A549 (cell line): ENCODE results near the gene STX16. TPM values are rescaled to one million over a fixed set of nuclear protein-coding genes. Genes with fewer than 3 reads are reported as not detected.

Experiments
- ATAC-seq, 2 experiments: fragments of 200-7000 bp in 1 of 2; fragments of >200 bp in 1 of 2; cut with Nextera tagmentation in 1 of 2; cut with Tn5 transposase in 1 of 2; 3 replicates each; pipeline versions ENCODE4 v1.8.0 to v1.9.1; 2018 to 2020; ENCODE audit warnings: mild to moderate bottlenecking in 1 of 2, moderate library complexity in 1 of 2
- CTCF ChIA-PET: fragments of 300-600 bp; sonication (Branson Sonifier 250); formaldehyde crosslinking; extraction: SDS; loops from one replicate; lab custom pipeline; 2021; ENCODE audit warnings: antibody characterized with exemption, inconsistent platforms; lab: Yijun Ruan, JAX
- POLR2A ChIA-PET: fragments of 350-600 bp; formaldehyde crosslinking; extraction: SDS; loops from one replicate; lab custom pipeline; 2021; ENCODE audit warnings: antibody characterized with exemption, inconsistent platforms; lab: Yijun Ruan, JAX
- DNase-seq, 2 experiments: peaks; one replicate each; pipeline versions ENCODE4 v3.0.0 to v3.0.0-alpha.2; 2011 to 2016; ENCODE audit warnings: low read depth in 1 of 2, low spot score in 1 of 2
- FAIRE-seq: peaks from 2 replicates; lab custom pipeline; 2011; peaks lifted over from hg19 to GRCh38; lab: Jason Lieb, UNC
- H3K27ac ChIP-seq, 2 experiments: fragments of >200 bp; sonication (Bioruptor Twin); formaldehyde crosslinking; 3 replicates each; pipeline ENCODE4 v1.5.1; 2016 to 2017
- H3K4me1 ChIP-seq: fragments of >200 bp; sonication (Bioruptor Twin); formaldehyde crosslinking; 3 replicates; pipeline ENCODE4 v1.6.1; 2016
- H3K4me2 ChIP-seq: fragments of >200 bp; sonication (Bioruptor Twin); formaldehyde crosslinking; 3 replicates; pipeline ENCODE4 v1.6.1; 2016
- H3K4me3 ChIP-seq: fragments of >200 bp; sonication (Bioruptor Twin); formaldehyde crosslinking; 3 replicates; pipeline ENCODE4 v1.5.1; 2016
- H3K9me3 ChIP-seq: fragments of >200 bp; sonication (Bioruptor Twin); formaldehyde crosslinking; 3 replicates; pipeline ENCODE4 v1.6.1; 2016
- ATOH8 ChIP-seq: fragments of 250-450 bp; sonication (Bioruptor Pico); IDR thresholded peaks from 2 replicates; pipeline ENCODE4 v1.5.0; 2020; ENCODE audit warnings: low read depth, mild to moderate bottlenecking, moderate library complexity
- EHF ChIP-seq: fragments of 250-450 bp; sonication (Bioruptor Pico); IDR thresholded peaks from 2 replicates; pipeline ENCODE4 v1.5.0; 2020; ENCODE audit warnings: mild to moderate bottlenecking
- EHMT2 ChIP-seq: fragments of 200-600 bp; sonication (generic); IDR thresholded peaks from 2 replicates; pipeline ENCODE4 v1.6.1; 2016; ENCODE audit warnings: antibody characterized with exemption, low read depth, mild to moderate bottlenecking, moderate library complexity
- ELK1 ChIP-seq: fragments of 150-350 bp; IDR thresholded peaks from 2 replicates; pipeline ENCODE4 v1.6.1; 2014; ENCODE audit warnings: low read depth, mild to moderate bottlenecking, low read length
- EP300 ChIP-seq, 2 experiments: fragments of >200 bp; sonication (Bioruptor Twin); formaldehyde crosslinking; IDR thresholded peaks; 2 replicates in 1 of 2; 3 replicates in 1 of 2; pipeline ENCODE4 v1.6.1; 2016 to 2017
- FOSB ChIP-seq: fragments of 250-450 bp; sonication (Bioruptor Pico); IDR thresholded peaks from 2 replicates; pipeline ENCODE4 v1.5.0; 2020; ENCODE audit warnings: mild to moderate bottlenecking, moderate library complexity
- FOXS1 ChIP-seq: fragments of 250-450 bp; sonication (Bioruptor Pico); IDR thresholded peaks from 2 replicates; pipeline ENCODE4 v1.5.0; 2020; ENCODE audit warnings: mild to moderate bottlenecking, moderate library complexity
- GATA3 ChIP-seq: IDR thresholded peaks from 2 replicates; pipeline ENCODE4 v1.6.1; 2012; ENCODE audit warnings: borderline replicate concordance
- HEYL ChIP-seq: fragments of 250-450 bp; sonication (Bioruptor Pico); IDR thresholded peaks from 2 replicates; pipeline ENCODE4 v1.8.0; 2021; ENCODE audit warnings: mild to moderate bottlenecking, moderate library complexity
- HOXA7 ChIP-seq: fragments of 250-450 bp; sonication (Bioruptor Pico); IDR thresholded peaks from 2 replicates; pipeline ENCODE4 v1.5.0; 2020; ENCODE audit warnings: mild to moderate bottlenecking, moderate library complexity
- HOXB5 ChIP-seq: fragments of 250-450 bp; sonication (Bioruptor Pico); IDR thresholded peaks from 2 replicates; pipeline ENCODE4 v1.5.0; 2020; ENCODE audit warnings: mild to moderate bottlenecking, moderate library complexity
- KDM5A ChIP-seq: fragments of 200-600 bp; sonication (generic); IDR thresholded peaks from 2 replicates; pipeline ENCODE4 v1.6.1; 2016; ENCODE audit warnings: antibody characterized with exemption, mild to moderate bottlenecking
- MAFK ChIP-seq: fragments of 450-650 bp; IDR thresholded peaks from 2 replicates; pipeline ENCODE4 v1.6.1; 2014; ENCODE audit not compliant: partially characterized antibody
- MAX ChIP-seq: IDR thresholded peaks from 2 replicates; pipeline ENCODE4 v1.6.1; 2012
- MYC ChIP-seq: IDR thresholded peaks from 2 replicates; pipeline ENCODE4 v1.6.1; 2012; ENCODE audit warnings: mild to moderate bottlenecking, inconsistent platforms, low read length, improper control_type of control experiment, borderline replicate concordance
- PBX3 ChIP-seq: IDR thresholded peaks from 2 replicates; pipeline ENCODE4 v1.6.1; 2012
- POLR2A ChIP-seq: IDR thresholded peaks from 2 replicates; pipeline ENCODE4 v1.6.1; 2012; ENCODE audit warnings: mild to moderate bottlenecking, low read length
- RAD21 ChIP-seq, 2 experiments: fragments of >200 bp in 1 of 2; sonication (Bioruptor Twin) in 1 of 2; formaldehyde crosslinking in 1 of 2; IDR thresholded peaks in 1 of 2; conservative IDR thresholded peaks in 1 of 2; 2 replicates in 1 of 2; 3 replicates in 1 of 2; pipeline ENCODE4 v1.6.1; 2012 to 2018; ENCODE audit warnings: inconsistent platforms in 1 of 2
- RARB ChIP-seq: fragments of 250-450 bp; sonication (Bioruptor Pico); IDR thresholded peaks from 2 replicates; pipeline ENCODE4 v1.8.0; 2021; ENCODE audit warnings: mild to moderate bottlenecking, moderate library complexity
- REST ChIP-seq: fragments of 200-600 bp; sonication (generic); IDR thresholded peaks from 2 replicates; pipeline ENCODE4 v1.6.1; 2016; ENCODE audit warnings: antibody characterized with exemption, mild to moderate bottlenecking, moderate library complexity
- RFX5 ChIP-seq: fragments of 450-650 bp; IDR thresholded peaks from 2 replicates; pipeline ENCODE4 v1.7.1; 2014; ENCODE audit warnings: antibody characterized with exemption, mild to moderate bottlenecking, moderate library complexity
- RNF2 ChIP-seq: fragments of 200-600 bp; sonication (generic); IDR thresholded peaks from 2 replicates; pipeline ENCODE4 v1.6.1; 2016; ENCODE audit warnings: low read depth, mild to moderate bottlenecking, antibody characterized with exemption, moderate library complexity, borderline replicate concordance
- SMC3 ChIP-seq: fragments of >200 bp; sonication (Bioruptor Twin); formaldehyde crosslinking; IDR thresholded peaks from 3 replicates; pipeline ENCODE4 v1.6.1; 2018; ENCODE audit warnings: inconsistent platforms
- TFCP2L1 ChIP-seq: fragments of 250-450 bp; sonication (Bioruptor Pico); IDR thresholded peaks from 2 replicates; pipeline ENCODE4 v1.5.0; 2021; ENCODE audit warnings: mild to moderate bottlenecking
- TP53 ChIP-seq: fragments of 250-450 bp; sonication (Bioruptor Pico); IDR thresholded peaks from 2 replicates; pipeline ENCODE4 v1.5.0; 2021; ENCODE audit warnings: mild to moderate bottlenecking, moderate library complexity
- ZC3H11A ChIP-seq: fragments of 450-650 bp; IDR thresholded peaks from 2 replicates; pipeline ENCODE4 v1.6.1; 2014; ENCODE audit warnings: antibody characterized with exemption, mild to moderate bottlenecking
- ZSCAN20 ChIP-seq: fragments of 250-450 bp; sonication (Bioruptor Pico); IDR thresholded peaks from 2 replicates; pipeline ENCODE4 v1.8.0; 2022; ENCODE audit warnings: mild to moderate bottlenecking, moderate library complexity
- WGBS: methylation state at CpG from one replicate; pipeline ENCODE4 v1.1.6; 2017; ENCODE audit errors: missing lambda C conversion rate; 5-methylcytosine and 5-hydroxymethylcytosine counted together
- polyA plus RNA-seq, 4 experiments: library from polyadenylated mRNA; depleted of rRNA in 3 of 4; stranded (reverse); fragments of >200 nt; fragmentation: RNase III in 1 of 4; extraction: RNeasy Plus Mini Kit Qiagen cat#74134 plus additional on column Dnase treatment in 1 of 4; gene quantifications; 2 replicates in 3 of 4; 3 replicates in 1 of 4; pipeline ENCODE4 v1.2.3, GENCODE V29; 2011 to 2017

Gene STX16
- polyA plus RNA-seq, 2 of the 4 experiments (the other 2 are of a cell fraction), result 68.5 to 71.6 TPM

- ChIA-PET CTCF (interaction anchor here (0.9 to 3.0 kb wide), 4 partner anchors 10 to 400 kb away, joined by 5 to 10 read pairs (median 5); no protein-coding TSS in a partner anchor), POLR2A (no interaction called here)
- H3K4me2 ChIP-seq, result no peak overlapping the region
- H3K27ac ChIP-seq, result no peak overlapping the region
- H3K4me3 ChIP-seq, result no peak overlapping the region
- ATAC-seq (no peak), FAIRE-seq (no peak), DNase-seq (no peak)
- 87% methylated on average over 4 of the region's 4 CpGs for WGBS
- peaks cover 6% of the 10 kb centered on the region; the same call in 1 of the 3 replicates for H3K4me1 ChIP-seq
- H3K9me3 ChIP-seq, result no peaks in the 10 kb centered on the region
- TF ChIP-seq HEYL, result no peak
- TF ChIP-seq FOSB (CRISPR knock-in tag), result no peak
- TF ChIP-seq ELK1, result no peak
- no peak for TF ChIP-seq RAD21 (conservative IDR thresholded peaks at IDR 0.05 in 1 of 2, IDR thresholded peaks at IDR 0.05 in 1 of 2)
- no peak for TF ChIP-seq ZSCAN20 (CRISPR knock-in tag)
- no peak for TF ChIP-seq HOXB5
Observed at GRCh38 chr20:58646703-58647102, 4.4 kb upstream of the STX16 start.

GRCh38 chr20:58647162-58647795 lies 3.8 kb upstream of the STX16 start:
- Histone ChIP-seq H3K9me3 (no peaks in the 10 kb centered on the region), H3K4me1 (peaks cover 6% of the 10 kb centered on the region; the same call in 1 of the 3 replicates), H3K4me2 (no peak overlapping the region), H3K4me3 (no peak overlapping the region), H3K27ac (no peak overlapping the region)
- ChIA-PET POLR2A (no interaction called here), CTCF (interaction anchor here (0.9 to 3.0 kb wide), 5 partner anchors 10 to 401 kb away, joined by 5 to 10 read pairs (median 5); no protein-coding TSS in a partner anchor)
- ATAC-seq (no peak), DNase-seq (no peak), FAIRE-seq (no peak)
- TF ChIP-seq KDM5A, result no peak
- no peak for TF ChIP-seq ZSCAN20 (CRISPR knock-in tag)
- no peak for TF ChIP-seq RARB
- TF ChIP-seq TFCP2L1 (CRISPR knock-in tag), result no peak
- TF ChIP-seq RNF2, result no peak
- TF ChIP-seq FOSB (CRISPR knock-in tag), result no peak
- no peak for TF ChIP-seq ATOH8 (CRISPR knock-in tag)
- no peak for TF ChIP-seq POLR2A
- no peak for TF ChIP-seq MAFK
- no peak for TF ChIP-seq TP53
- no peak for TF ChIP-seq MAX
- TF ChIP-seq MYC, result no peak
- TF ChIP-seq FOXS1 (CRISPR knock-in tag), result no peak
- TF ChIP-seq EHMT2, result no peak
- TF ChIP-seq RFX5, result no peak
- TF ChIP-seq SMC3, result no peak
- no peak for TF ChIP-seq ZC3H11A
- 85% methylated on average over 7 of the region's 7 CpGs for WGBS

- DNase-seq, result no peak
- Histone ChIP-seq H3K4me1 (peaks cover 9% of the 10 kb centered on the region), H3K27ac (no peak overlapping the region), H3K4me3 (no peak overlapping the region), H3K9me3 (no peaks in the 10 kb centered on the region), H3K4me2 (no peak overlapping the region)
- POLR2A ChIA-PET, result no interaction called here
- CTCF ChIA-PET, result interaction anchor here (1.0 to 3.0 kb wide), 4 partner anchors 18 to 402 kb away, joined by 5 to 10 read pairs (median 6); no protein-coding TSS in a partner anchor
- WGBS, result 83% methylated on average over 7 of the region's 12 CpGs
- no peak for ATAC-seq
- no peak for FAIRE-seq
- TF ChIP-seq GATA3 (no peak), SMC3 (no peak), PBX3 (no peak), EP300 (IDR thresholded peaks at IDR 0.05) (no peak), TFCP2L1 (CRISPR knock-in tag) (no peak), FOSB (CRISPR knock-in tag) (no peak), REST (no peak), TP53 (no peak), FOXS1 (CRISPR knock-in tag) (no peak), RARB (no peak), EHF (CRISPR knock-in tag) (no peak), HOXA7 (CRISPR knock-in tag) (no peak)
Observed at GRCh38 chr20:58647796-58648501, 3.1 kb upstream of the STX16 start.
